ENCODE measurements around the gene TAS2R14.

TAS2R14 gene, protein sequence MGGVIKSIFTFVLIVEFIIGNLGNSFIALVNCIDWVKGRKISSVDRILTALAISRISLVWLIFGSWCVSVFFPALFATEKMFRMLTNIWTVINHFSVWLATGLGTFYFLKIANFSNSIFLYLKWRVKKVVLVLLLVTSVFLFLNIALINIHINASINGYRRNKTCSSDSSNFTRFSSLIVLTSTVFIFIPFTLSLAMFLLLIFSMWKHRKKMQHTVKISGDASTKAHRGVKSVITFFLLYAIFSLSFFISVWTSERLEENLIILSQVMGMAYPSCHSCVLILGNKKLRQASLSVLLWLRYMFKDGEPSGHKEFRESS

GRCh38 chr12:10939163-10939562 is at the start of gene TAS2R14:
Gene TAS2R14, minus strand, starts transcription at chr12:10939263. Its CDS starts 56 bp downstream, at chr12:10939207.
- DNase-seq = no peak

DNA sequence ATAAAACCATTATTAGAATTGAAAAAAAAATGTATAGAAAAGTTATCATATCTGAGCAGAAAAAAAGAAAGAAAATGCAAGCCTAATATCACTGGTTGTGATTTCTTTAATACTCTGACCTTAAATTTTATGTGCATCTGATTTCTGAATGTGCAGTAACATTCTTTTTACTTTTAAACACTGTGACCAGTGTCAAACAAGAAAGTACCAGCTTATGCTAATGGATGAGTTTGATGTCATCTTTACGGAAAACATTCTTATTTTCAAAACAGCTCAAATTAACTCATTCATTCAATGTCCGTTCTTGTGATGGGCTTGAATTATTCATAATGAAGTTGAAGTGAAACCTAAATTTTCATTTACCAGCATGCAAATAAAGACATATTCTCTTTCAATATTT is 47.7 kb upstream of the TAS2R14 start, which contains the start of gene TAS2R50:
TSS of gene TAS2R50 (minus strand) at position 101 of the 400 bp plus-strand sequence. CDS start at position 49, 52 bp downstream.
- no peak for DNase-seq

- no peak for DNase-seq
Measured at GRCh38 chr12:10982244-10982643, 43.2 kb upstream of the TAS2R14 start.

DNA sequence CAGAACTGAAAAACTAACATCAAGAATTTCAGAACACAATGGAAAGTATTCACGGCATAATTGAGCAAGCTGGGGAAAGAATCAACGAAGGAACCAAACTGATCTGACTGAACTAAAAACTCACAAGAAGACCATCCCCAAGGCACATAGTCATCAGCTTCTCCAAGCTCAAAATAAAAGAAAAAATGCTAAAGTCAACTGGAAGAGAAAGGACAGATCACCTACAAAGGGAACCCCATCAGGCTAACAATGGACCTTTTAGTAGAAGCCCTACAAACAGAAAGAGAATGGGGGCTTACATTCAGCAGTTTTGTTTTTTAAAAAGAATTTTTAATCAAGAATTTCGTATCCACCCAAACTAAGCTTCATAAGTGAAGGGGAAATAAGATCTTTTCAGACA is 35.9 kb upstream of the TAS2R14 start:
- no peak for DNase-seq

- DNase-seq = no peak
Measured at GRCh38 chr12:10968765-10969456, 29.8 kb upstream of the TAS2R14 start.

GRCh38 chr12:10967409-10967808 is 28.3 kb upstream of the TAS2R14 start:
- no peak for DNase-seq

- DNase-seq = no peak
Measured at GRCh38 chr12:10966314-10966713, 27.3 kb upstream of the TAS2R14 start.

DNA sequence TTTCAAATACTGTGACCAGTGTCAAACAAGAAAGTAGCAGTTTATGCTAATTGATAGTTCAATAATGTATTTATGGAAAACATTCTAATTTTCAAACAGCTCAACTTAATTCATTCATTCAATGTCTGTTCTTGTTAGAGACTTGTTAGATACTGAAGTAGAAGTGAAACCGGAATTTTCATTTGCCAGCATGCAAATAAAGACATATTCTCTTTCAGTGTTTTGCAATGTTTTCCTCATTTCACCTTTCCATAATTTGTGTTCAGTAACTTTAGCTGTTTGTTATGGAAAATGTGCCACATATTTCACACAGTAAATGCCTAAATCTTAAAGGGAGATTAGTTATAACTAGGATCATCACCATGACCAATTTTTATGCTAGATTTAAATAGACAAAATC is 26.4 kb upstream of the TAS2R14 start:
- no peak for DNase-seq

GRCh38 chr12:10960211-10960610 is 21.1 kb upstream of the TAS2R14 start:
- DNase-seq = no peak

GRCh38 chr12:10959804-10960203 is 20.7 kb upstream of the TAS2R14 start:
- no peak for DNase-seq

DNA sequence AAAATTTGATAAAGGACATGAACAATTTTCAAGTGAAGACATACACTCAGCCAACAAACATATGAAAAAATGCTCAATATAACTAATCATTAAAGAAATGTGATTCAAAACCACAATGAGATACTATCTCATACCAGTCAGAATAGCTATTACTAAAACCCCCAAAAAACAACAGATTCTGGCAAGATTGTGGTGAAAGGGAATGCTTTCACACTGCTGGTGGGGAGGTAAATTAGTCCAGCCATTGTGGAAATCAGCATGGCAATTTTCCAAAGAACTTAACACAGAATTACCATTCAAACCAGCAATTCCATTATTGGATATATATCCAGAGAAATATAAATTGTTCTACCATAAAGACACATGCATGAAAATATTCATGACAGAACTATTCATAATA is 18.7 kb upstream of the TAS2R14 start:
- no peak for DNase-seq

DNA sequence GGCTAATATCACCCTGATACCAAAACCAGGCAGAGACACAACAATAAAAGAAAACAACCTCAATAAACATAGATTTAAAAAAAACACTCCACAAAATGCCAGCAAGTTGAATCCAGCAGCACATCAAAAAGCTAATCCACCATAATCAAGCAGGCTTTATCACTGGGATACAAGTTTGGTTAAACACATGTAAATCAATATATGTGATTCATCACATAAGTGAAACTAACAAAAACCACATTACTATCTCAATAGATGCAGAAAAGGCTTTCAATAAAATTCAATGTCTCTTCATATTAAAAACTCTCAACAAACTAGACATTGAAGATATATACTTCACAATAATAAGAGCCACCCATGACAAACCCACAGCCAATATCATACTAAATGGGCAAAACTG is 17.0 kb upstream of the TAS2R14 start:
- DNase-seq = no peak

GRCh38 chr12:10952645-10953044 is 13.6 kb upstream of the TAS2R14 start:
- no peak for DNase-seq

DNA sequence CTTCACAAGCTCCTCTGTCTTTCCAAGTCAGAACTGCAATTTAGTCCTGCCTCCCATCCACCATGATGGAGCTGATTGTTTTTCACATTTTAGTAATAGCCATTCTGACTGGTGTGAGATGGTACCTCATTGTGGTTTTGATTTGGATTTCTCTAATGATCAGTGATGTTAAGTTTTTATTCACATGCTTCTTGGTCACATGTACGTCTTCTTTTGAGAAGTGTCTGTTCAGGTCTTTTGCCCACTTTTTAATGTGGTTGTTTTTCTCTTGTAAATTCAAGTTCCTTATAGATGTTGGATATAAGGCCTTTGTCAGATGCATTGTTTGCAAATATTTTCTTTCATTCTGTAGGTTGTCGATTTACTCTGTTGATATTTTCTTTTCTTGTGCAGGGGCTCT is 4.1 kb upstream of the TAS2R14 start:
- no peak for DNase-seq

DNA sequence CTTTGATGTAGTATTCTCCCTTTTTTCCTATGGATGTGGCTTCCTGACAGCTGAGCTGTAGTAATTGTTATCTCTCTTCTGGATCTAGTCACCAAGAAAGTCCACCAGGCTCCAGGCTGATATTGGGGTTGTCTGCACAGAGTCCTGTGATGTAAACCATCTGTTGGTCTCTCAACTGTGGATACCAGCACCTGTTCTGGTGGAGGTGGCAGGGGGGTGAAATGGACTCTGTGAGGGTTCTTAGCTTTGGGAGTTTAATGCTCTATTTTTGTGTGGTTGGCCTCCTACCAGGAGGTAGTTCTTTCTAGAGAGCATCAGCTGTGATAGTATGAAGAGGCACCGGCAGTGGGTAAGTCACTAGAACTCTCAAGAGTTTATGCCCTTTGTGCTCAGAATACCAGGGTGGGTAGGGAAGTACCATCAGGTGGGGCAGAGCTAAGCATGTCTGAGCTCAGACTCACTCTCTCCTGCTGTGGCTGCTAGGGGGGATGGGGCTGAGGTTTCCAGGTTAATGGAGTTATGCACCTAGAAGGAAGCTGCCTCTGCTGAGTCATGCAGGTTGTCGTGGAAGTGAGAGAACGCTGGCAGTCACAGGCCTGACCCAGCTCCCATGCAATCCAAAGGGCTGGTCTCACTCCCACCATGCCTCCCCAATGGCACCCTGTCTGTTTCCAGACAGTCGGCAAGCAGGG is 3.0 kb upstream of the TAS2R14 start:
- no peak for DNase-seq

GRCh38 chr12:10941369-10941768 is 2.3 kb upstream of the TAS2R14 start:
- no peak for DNase-seq

- DNase-seq = no peak
Measured at GRCh38 chr12:10940389-10940788, 1.3 kb upstream of the TAS2R14 start.

DNA sequence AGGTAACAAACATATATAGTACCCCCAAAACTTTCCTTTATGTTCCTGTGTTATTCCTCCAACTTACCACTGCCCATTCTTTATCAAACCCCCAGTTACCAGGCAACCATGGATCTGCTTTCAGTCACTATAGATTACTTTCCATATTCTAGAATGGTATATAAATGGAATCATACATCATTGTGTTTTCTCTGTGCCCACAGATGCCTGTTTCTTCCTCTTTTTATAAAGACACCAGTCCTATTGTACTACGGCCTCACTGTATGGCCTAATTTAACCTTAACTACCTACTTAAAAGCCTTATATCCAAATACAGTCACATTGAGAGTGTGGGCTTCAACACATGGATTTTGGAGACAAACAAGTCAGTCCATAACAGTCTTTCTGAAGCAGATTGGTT is 2.6 kb downstream of the TAS2R14 start:
- DNase-seq = no peak

- DNase-seq = no peak
Measured at GRCh38 chr12:10928746-10929286, 10.2 kb downstream of the TAS2R14 start, which contains the start of gene PRH2. Gene PRH2, plus strand, starts transcription at chr12:10929236. Its CDS starts 38 bp downstream, at chr12:10929274.

DNA sequence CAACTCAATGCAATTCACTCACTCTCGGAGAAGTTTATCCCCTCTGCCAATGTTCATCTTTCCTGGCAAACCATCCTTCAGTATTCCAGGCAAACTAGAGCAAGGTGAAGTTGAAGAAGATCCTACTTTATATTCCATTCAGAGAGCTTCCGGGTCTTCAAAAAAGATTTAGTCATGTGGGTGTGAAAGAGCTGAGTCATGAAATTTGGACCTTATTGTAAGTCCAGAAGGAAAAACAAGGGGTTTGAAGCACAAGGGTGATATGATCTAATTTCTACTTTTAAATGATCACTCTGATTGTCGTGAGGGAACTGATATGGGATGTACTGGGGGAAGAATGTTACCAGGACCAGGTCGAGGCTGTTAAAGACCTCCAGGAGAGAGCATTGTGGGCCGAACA is 12.8 kb downstream of the TAS2R14 start:
- DNase-seq = no peak

GRCh38 chr12:10919809-10920208 is 19.3 kb downstream of the TAS2R14 start:
- no peak for DNase-seq

- no peak for DNase-seq
Measured at GRCh38 chr12:10910380-10910779, 28.7 kb downstream of the TAS2R14 start.

- no peak for DNase-seq
Measured at GRCh38 chr12:10909462-10909861, 29.6 kb downstream of the TAS2R14 start, which contains the start of gene TAS2R13. Gene TAS2R13, minus strand, starts transcription at chr12:10909562. Its CDS starts 264 bp downstream, at chr12:10909298.
